ENCODE results near the gene SLC18B1.

SLC18B1 gene

GRCh38 chr6:132742495-132742894, 55.9 kb downstream of the SLC18B1 start:
- no peak for DNase-seq (ENCODE audit: low read depth)

GRCh38 chr6:132741281-132741680, 57.2 kb downstream of the SLC18B1 start:
- DNase-seq (ENCODE audit: low read depth): no peak

DNA sequence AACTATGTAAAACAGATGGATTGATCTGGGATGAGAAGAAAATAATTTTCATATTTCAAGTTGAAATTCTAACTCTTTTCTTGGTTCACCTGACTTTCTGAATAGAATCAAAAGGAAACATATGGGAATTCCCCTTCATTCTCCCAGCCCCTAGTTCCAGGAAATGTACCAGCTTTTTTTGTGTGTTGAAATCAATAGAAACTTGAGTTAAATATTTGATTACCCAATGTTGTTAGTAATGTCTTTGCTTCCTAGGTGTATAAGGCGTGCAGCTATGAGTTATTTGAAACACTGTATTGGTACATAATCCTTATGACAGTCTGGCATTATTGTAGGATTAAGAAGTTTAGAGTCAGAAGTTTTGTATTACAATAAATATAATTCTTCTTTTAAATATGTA, 62.2 kb downstream of the SLC18B1 start:
- no peak for DNase-seq (ENCODE audit: low read depth)

GRCh38 chr6:132734694-132735236, 63.7 kb downstream of the SLC18B1 start:
- DNase-seq (ENCODE audit: low read depth): no peak

DNA sequence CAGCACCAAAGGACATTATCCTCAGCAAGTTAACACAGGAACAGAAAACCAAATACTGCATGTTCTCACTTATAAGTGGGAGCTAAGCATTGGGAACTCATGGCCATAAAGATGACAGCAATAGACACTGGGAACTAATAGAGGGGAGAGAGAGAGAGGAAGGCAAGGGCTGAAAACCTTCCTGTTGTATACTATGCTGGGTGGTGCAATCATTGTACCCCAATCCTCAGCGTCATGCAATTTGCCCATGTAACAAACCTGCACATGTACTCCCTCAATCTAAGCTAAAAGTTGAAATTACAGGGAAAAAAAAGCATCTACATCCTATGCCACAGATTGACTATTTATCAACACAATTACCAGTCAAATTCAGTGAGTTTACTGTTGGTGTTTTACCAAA, 64.6 kb downstream of the SLC18B1 start:
- DNase-seq (ENCODE audit: low read depth): no peak

DNA sequence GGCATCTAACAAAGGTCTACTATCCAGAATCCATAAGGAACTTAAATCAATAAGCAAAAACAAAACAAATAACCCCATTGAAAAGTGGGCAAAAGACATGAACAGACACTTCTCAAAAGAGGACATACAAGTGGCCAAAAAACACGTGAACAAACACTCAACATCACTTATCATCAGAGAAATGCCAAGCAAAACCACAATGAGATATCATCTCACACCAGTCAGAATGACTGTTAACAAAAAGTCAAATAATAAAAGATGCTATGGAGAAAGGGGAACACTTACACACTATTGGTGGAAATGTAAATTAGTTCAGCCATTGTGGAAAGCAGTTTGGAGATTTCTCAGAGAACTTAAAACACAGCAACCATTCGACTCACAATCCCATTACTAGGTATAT, 65.2 kb downstream of the SLC18B1 start:
- DNase-seq (ENCODE audit: low read depth): no peak

GRCh38 chr6:132731086-132731485, 67.4 kb downstream of the SLC18B1 start:
- no peak for DNase-seq (ENCODE audit: low read depth)

GRCh38 chr6:132730560-132730959, 67.9 kb downstream of the SLC18B1 start:
- no peak for DNase-seq (ENCODE audit: low read depth)

- no peak for DNase-seq (ENCODE audit: low read depth)
These were observed 69.8 kb downstream of the SLC18B1 start for GRCh38 chr6:132728616-132729015.

GRCh38 chr6:132726608-132726975, 71.8 kb downstream of the SLC18B1 start:
- DNase-seq (ENCODE audit: low read depth): no peak

DNA sequence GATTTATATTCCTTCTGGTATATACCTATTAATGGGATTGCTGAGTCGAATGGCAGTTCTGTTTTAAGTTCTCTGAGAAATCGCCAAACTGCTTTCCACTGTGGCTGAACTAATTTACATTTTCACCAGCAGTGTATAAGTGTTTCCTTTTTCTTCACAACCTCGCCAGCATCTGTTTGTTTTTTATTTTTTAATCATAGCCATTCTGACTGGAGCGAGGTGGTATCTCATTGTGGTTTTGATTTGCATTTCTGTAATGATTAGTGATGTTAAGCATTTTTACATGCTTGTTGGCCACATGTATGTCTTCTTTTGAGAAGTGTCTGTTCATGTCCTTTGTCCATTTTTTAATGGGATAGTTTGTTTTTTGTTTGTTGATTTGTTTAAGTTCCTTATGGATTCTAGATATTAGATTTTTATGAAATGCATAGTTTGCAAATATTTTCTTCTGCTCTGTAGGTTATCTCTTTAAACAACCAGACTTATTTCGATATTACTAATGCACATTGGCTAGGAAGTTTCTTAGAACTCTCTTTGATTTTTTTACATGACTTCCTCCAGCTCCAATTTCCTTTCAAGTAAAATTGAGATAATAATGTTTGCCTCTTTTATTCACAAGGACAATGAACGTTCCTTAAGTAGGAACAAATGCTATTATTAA, 72.4 kb downstream of the SLC18B1 start:
- no peak for DNase-seq (ENCODE audit: low read depth)

GRCh38 chr6:132725471-132725870, 73.0 kb downstream of the SLC18B1 start:
- DNase-seq (ENCODE audit: low read depth): no peak

DNA sequence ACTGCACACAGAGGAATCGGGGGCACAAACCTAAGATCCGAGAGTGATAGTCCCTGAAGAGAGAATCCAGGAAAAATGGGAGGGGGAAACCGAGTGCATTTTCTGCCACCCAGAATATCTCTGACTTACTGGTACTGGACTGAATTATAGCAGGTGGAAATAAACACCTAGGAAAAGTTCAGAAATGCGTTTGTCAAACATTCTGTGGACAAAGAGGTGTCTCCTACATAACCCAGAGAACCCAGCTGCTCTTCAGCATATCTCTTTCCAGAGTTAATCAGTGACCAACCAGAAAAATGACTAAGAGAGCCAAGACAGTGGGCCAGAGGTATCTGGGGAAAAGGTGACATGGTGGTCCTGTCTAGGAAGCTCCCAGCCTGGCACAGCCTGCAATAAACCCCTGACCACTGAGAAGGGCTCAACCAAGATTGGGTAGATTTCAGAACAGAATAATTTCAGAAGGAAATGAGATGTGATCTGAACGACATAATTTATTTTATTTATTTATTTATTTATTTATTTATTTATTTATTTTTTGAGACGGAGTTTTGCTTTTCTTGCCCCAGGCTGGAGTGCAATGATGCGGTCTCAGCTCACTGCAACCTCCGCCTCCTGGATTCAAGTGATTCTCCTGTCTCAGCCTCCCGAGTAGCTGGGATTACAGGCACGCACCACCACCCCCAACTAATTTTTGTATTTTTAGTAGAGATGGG, 78.5 kb downstream of the SLC18B1 start:
- no peak for DNase-seq (ENCODE audit: low read depth)
